Liver (tissue), 9 donors: Measurements from ENCODE around the gene VRK2. TPM values are rescaled to one million over a fixed set of nuclear protein-coding genes. Genes with fewer than 3 reads are reported as not detected.

Experiments
- DNase-seq: peaks from one replicate; pipeline ENCODE4 v3.0.0-alpha.2; 2017; ENCODE audit warnings: low spot score
- H3K27ac ChIP-seq, 2 donors: one replicate each; pipeline ENCODE4 v1.7.0; 2013; ENCODE audit warnings: inconsistent platforms in 2 of 2, low read length in 2 of 2, control low read depth in 1 of 2, low read depth in 1 of 2, mild to moderate bottlenecking in 1 of 2
- H3K27me3 ChIP-seq, 4 donors: one replicate each; pipeline versions ENCODE4 v1.6.1 to v1.7.0; 2013; ENCODE audit warnings: low read length in 3 of 4, inconsistent platforms in 1 of 4, mild to moderate bottlenecking in 1 of 4, moderate library complexity in 1 of 4; ENCODE audit not compliant: control insufficient read depth in 4 of 4, insufficient read depth in 4 of 4
- H3K36me3 ChIP-seq, 4 donors: one replicate each; pipeline versions ENCODE4 v1.6.1 to v1.7.0; 2013; ENCODE audit warnings: low read length in 3 of 4, mild to moderate bottlenecking in 3 of 4, low read depth in 1 of 4, moderate library complexity in 1 of 4; ENCODE audit not compliant: control insufficient read depth in 4 of 4, insufficient read depth in 3 of 4
- H3K4me1 ChIP-seq, 4 donors: one replicate each; pipeline versions ENCODE4 v1.6.1 to v1.7.0; 2013; ENCODE audit warnings: low read length in 3 of 4, mild to moderate bottlenecking in 3 of 4, moderate library complexity in 1 of 4; ENCODE audit not compliant: control insufficient read depth in 4 of 4, insufficient read depth in 4 of 4
- H3K4me3 ChIP-seq, 3 donors: one replicate each; pipeline versions ENCODE4 v1.6.1 to v1.7.0; 2013; ENCODE audit warnings: low read length in 3 of 3, control low read depth in 1 of 3, low read depth in 1 of 3, mild to moderate bottlenecking in 1 of 3
- H3K9ac ChIP-seq, 2 donors: one replicate each; pipeline ENCODE4 v1.7.0; 2013; ENCODE audit warnings: low read length in 2 of 2, mild to moderate bottlenecking in 2 of 2, moderate library complexity in 2 of 2, control low read depth in 1 of 2, low read depth in 1 of 2
- H3K9me3 ChIP-seq, 4 donors: one replicate each; pipeline versions ENCODE4 v1.6.1 to v1.7.0; 2013; ENCODE audit warnings: low read length in 3 of 4; ENCODE audit not compliant: control insufficient read depth in 4 of 4
- EGR1 ChIP-seq, 2 donors: IDR thresholded peaks; 2 replicates each; pipeline ENCODE4 v1.6.1; 2016 to 2018; ENCODE audit warnings: antibody characterized with exemption in 2 of 2, low read depth in 2 of 2
- FOXA1 ChIP-seq: IDR thresholded peaks from 2 replicates; pipeline ENCODE4 v1.6.1; 2016; ENCODE audit warnings: antibody characterized with exemption
- FOXA2 ChIP-seq: IDR thresholded peaks from 2 replicates; pipeline ENCODE4 v1.6.1; 2016; ENCODE audit warnings: antibody characterized with exemption
- GABPA ChIP-seq, 2 donors: IDR thresholded peaks in 1 of 2; conservative IDR thresholded peaks in 1 of 2; 2 replicates each; pipeline ENCODE4 v1.6.1; 2016; ENCODE audit warnings: antibody characterized with exemption in 2 of 2, mild to moderate bottlenecking in 1 of 2, moderate library complexity in 1 of 2
- HNF4A ChIP-seq, 2 donors: conservative IDR thresholded peaks; 2 replicates each; pipeline ENCODE4 v1.6.1; 2016; ENCODE audit warnings: antibody characterized with exemption in 2 of 2, mild to moderate bottlenecking in 2 of 2
- HNF4G ChIP-seq: IDR thresholded peaks from 2 replicates; pipeline ENCODE4 v1.6.1; 2016; ENCODE audit warnings: antibody characterized with exemption
- JUND ChIP-seq, 2 donors: IDR thresholded peaks; 2 replicates each; pipeline ENCODE4 v1.6.1; 2016; ENCODE audit warnings: antibody characterized with exemption in 2 of 2
- NR2F2 ChIP-seq: IDR thresholded peaks from 2 replicates; pipeline ENCODE4 v1.6.1; 2016; ENCODE audit warnings: antibody characterized with exemption
- RXRA ChIP-seq, 2 donors: IDR thresholded peaks; 2 replicates each; pipeline ENCODE4 v1.6.1; 2017 to 2018; ENCODE audit warnings: antibody characterized with exemption in 2 of 2, mild to moderate bottlenecking in 1 of 2
- SP1 ChIP-seq: IDR thresholded peaks from 2 replicates; pipeline ENCODE4 v1.6.1; 2018; ENCODE audit warnings: antibody characterized with exemption, mild to moderate bottlenecking
- TAF1 ChIP-seq: conservative IDR thresholded peaks from 2 replicates; pipeline ENCODE4 v1.6.1; 2016; ENCODE audit warnings: antibody characterized with exemption, mild to moderate bottlenecking
- YY1 ChIP-seq: IDR thresholded peaks from 2 replicates; pipeline ENCODE4 v1.6.1; 2016; ENCODE audit warnings: antibody characterized with exemption, mild to moderate bottlenecking
- WGBS: extraction: QIAGEN DNeasy Blood & Tissue Kit; methylation state at CpG from one replicate; pipeline ENCODE4 v1.1.7; 2013; 5-methylcytosine and 5-hydroxymethylcytosine counted together
- polyA plus RNA-seq, 2 donors: library from polyadenylated mRNA; stranded (reverse) in 1 of 2; unstranded in 1 of 2; fragments of 200-250 nt in 1 of 2; fragments of >200 nt in 1 of 2; fragmentation: Nextera tagmentation in 1 of 2; extraction: Ambion mirVana in 1 of 2; gene quantifications; one replicate each; pipeline versions ENCODE4 v1.2.1 to v1.2.3, GENCODE V29; 2013 to 2015
- total RNA-seq, 2 donors: library from RNA; depleted of rRNA; stranded (reverse); fragments of >200 nt; gene quantifications; one replicate each; pipeline ENCODE4 v1.2.3, GENCODE V29; 2014
- TF ChIP-seq, protein P1 (sequence below): IDR thresholded peaks from 2 replicates; pipeline ENCODE4 v1.6.1; 2016; ENCODE audit warnings: antibody characterized with exemption
- TF ChIP-seq, protein P2 (sequence below): fragments of 150-350 bp; IDR thresholded peaks from 2 replicates; pipeline ENCODE4 v1.5.1; 2017; ENCODE audit warnings: improper control_type of control experiment, low read depth, low read length; ENCODE audit not compliant: missing input control
- TF ChIP-seq, protein P3 (sequence below): IDR thresholded peaks from 2 replicates; pipeline ENCODE4 v1.6.1; 2016; ENCODE audit warnings: antibody characterized with exemption
- TF ChIP-seq, protein P4 (sequence below): IDR thresholded peaks from 2 replicates; pipeline ENCODE4 v1.6.1; 2016; ENCODE audit warnings: antibody characterized with exemption, mild to moderate bottlenecking
- donor health status: healthy.
- donor health status: healthy.
- donor health status: healthy.
- donor health status: healthy.
- donor health status: healthy.

VRK2 gene
- total and polyA plus RNA-seq, 4 donors: 5.4 to 17.3 (median 8.5) TPM

DNA sequence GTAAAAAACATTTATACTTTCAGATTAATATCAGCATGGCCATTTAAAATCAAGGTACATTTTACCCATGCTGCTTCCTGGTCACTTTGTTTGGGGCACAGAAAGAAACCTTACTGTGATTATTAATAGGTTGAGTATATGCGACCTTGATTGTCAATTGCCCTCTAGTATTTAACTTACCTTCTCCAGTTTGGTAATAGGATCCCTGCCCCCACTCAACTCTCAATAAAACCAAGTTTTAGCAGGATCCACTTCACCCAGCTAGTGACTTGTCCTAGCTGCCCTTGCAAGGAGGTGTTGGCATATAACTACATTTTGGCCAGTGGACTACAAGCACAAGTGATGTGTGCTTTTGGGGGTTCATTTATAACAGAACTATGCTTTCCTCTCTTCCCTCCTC lies 160.2 kb downstream of the VRK2 start:
- Histone ChIP-seq H3K27ac (no peak overlapping the region), H3K9ac (no peak overlapping the region), H3K27me3 (no peaks in the 10 kb centered on the region), H3K36me3 (peaks cover 0 to 5% (median 0%) of the 10 kb centered on the region in 4 donors), H3K4me3 (no peak overlapping the region), H3K9me3 (peaks cover 0 to 3% (median 1%) of the 10 kb centered on the region in 4 donors), H3K4me1 (peaks cover 0 to 4% (median 0%) of the 10 kb centered on the region in 4 donors)
- WGBS: 99% methylated on average over 1 of the region's 1 CpG
- TF ChIP-seq FOXA2 (no peak), SP1 (no peak), YY1 (no peak), FOXA1 (no peak), GABPA (IDR thresholded peaks at IDR 0.05 in 1 of 2, conservative IDR thresholded peaks at IDR 0.05 in 1 of 2) (no peak), JUND (IDR thresholded peaks at IDR 0.05) (no peak), HNF4G (no peak)
- TF ChIP-seq, protein P1, sequence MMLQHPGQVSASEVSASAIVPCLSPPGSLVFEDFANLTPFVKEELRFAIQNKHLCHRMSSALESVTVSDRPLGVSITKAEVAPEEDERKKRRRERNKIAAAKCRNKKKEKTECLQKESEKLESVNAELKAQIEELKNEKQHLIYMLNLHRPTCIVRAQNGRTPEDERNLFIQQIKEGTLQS: no peak
- TF ChIP-seq, protein P2, sequence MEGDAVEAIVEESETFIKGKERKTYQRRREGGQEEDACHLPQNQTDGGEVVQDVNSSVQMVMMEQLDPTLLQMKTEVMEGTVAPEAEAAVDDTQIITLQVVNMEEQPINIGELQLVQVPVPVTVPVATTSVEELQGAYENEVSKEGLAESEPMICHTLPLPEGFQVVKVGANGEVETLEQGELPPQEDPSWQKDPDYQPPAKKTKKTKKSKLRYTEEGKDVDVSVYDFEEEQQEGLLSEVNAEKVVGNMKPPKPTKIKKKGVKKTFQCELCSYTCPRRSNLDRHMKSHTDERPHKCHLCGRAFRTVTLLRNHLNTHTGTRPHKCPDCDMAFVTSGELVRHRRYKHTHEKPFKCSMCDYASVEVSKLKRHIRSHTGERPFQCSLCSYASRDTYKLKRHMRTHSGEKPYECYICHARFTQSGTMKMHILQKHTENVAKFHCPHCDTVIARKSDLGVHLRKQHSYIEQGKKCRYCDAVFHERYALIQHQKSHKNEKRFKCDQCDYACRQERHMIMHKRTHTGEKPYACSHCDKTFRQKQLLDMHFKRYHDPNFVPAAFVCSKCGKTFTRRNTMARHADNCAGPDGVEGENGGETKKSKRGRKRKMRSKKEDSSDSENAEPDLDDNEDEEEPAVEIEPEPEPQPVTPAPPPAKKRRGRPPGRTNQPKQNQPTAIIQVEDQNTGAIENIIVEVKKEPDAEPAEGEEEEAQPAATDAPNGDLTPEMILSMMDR: no peak
- DNase-seq: no peak

DNA sequence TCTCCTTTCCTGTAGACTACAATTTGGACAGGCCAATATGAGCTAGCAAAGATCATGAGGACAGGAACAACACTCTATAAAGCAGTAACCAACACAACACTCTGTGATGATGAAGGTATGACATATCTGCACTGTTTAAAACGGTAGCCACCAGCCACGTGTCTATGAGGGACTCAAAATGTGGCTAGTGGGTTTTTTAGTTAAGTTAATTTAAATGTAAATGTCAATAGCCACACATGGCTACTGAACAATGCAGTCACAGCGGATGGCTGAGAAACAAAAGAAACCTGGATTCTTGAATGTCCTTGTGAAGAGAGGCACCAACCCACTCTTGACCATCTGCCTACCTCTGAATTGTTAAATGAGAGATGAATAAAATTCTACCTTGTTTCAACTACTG lies 160.6 kb downstream of the VRK2 start:
- peaks cover 0 to 4% (median 0%) of the 10 kb centered on the region in 4 donors for H3K4me1 ChIP-seq
- no peak overlapping the region for H3K27ac ChIP-seq
- no peak for TF ChIP-seq HNF4A (conservative IDR thresholded peaks at IDR 0.05)
- TF ChIP-seq, protein P2: no peak
- TF ChIP-seq JUND (IDR thresholded peaks at IDR 0.05): no peak
- no peak for TF ChIP-seq FOXA2
- no peak for TF ChIP-seq EGR1 (IDR thresholded peaks at IDR 0.05; ENCODE audit: low read depth in 2 of 2)
- TF ChIP-seq NR2F2: no peak
- TF ChIP-seq, protein P3, sequence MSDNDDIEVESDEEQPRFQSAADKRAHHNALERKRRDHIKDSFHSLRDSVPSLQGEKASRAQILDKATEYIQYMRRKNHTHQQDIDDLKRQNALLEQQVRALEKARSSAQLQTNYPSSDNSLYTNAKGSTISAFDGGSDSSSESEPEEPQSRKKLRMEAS: no peak
- no peak for TF ChIP-seq TAF1
- TF ChIP-seq FOXA1: no peak
- TF ChIP-seq GABPA (IDR thresholded peaks at IDR 0.05 in 1 of 2, conservative IDR thresholded peaks at IDR 0.05 in 1 of 2): no peak
- TF ChIP-seq, protein P4, sequence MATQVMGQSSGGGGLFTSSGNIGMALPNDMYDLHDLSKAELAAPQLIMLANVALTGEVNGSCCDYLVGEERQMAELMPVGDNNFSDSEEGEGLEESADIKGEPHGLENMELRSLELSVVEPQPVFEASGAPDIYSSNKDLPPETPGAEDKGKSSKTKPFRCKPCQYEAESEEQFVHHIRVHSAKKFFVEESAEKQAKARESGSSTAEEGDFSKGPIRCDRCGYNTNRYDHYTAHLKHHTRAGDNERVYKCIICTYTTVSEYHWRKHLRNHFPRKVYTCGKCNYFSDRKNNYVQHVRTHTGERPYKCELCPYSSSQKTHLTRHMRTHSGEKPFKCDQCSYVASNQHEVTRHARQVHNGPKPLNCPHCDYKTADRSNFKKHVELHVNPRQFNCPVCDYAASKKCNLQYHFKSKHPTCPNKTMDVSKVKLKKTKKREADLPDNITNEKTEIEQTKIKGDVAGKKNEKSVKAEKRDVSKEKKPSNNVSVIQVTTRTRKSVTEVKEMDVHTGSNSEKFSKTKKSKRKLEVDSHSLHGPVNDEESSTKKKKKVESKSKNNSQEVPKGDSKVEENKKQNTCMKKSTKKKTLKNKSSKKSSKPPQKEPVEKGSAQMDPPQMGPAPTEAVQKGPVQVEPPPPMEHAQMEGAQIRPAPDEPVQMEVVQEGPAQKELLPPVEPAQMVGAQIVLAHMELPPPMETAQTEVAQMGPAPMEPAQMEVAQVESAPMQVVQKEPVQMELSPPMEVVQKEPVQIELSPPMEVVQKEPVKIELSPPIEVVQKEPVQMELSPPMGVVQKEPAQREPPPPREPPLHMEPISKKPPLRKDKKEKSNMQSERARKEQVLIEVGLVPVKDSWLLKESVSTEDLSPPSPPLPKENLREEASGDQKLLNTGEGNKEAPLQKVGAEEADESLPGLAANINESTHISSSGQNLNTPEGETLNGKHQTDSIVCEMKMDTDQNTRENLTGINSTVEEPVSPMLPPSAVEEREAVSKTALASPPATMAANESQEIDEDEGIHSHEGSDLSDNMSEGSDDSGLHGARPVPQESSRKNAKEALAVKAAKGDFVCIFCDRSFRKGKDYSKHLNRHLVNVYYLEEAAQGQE: no peak
- TF ChIP-seq YY1: no peak
- no peak for TF ChIP-seq RXRA (IDR thresholded peaks at IDR 0.05)
- TF ChIP-seq, protein P1: no peak
- H3K27me3 ChIP-seq: no peaks in the 10 kb centered on the region
- no peak overlapping the region for H3K9ac ChIP-seq
- no peak for DNase-seq
- no peak overlapping the region for H3K4me3 ChIP-seq
- H3K36me3 ChIP-seq: peaks cover 0 to 5% (median 0%) of the 10 kb centered on the region in 4 donors
- peaks cover 0 to 3% (median 1%) of the 10 kb centered on the region in 4 donors for H3K9me3 ChIP-seq
- 94% methylated on average over 3 of the region's 3 CpGs for WGBS
